DOHH2 (cell line): ENCODE results near the gene OSM.

Experiments
- CTCF ChIP-seq: fragments of 200-600 bp; sonication (generic); IDR thresholded peaks from one replicate; pipeline ENCODE4 v1.5.1; 2014; ENCODE audit warnings: antibody characterized with exemption, mild to moderate bottlenecking, low read depth, low read length; ENCODE audit not compliant: poor library complexity, severe bottlenecking
- EZH2phosphoT487 ChIP-seq: fragments of 200-600 bp; sonication (generic); IDR thresholded peaks from 2 replicates; pipeline ENCODE4 v1.6.1; 2017; ENCODE audit warnings: borderline replicate concordance, mild to moderate bottlenecking, antibody characterized with exemption, low read length, moderate library complexity, mixed read lengths

DNA sequence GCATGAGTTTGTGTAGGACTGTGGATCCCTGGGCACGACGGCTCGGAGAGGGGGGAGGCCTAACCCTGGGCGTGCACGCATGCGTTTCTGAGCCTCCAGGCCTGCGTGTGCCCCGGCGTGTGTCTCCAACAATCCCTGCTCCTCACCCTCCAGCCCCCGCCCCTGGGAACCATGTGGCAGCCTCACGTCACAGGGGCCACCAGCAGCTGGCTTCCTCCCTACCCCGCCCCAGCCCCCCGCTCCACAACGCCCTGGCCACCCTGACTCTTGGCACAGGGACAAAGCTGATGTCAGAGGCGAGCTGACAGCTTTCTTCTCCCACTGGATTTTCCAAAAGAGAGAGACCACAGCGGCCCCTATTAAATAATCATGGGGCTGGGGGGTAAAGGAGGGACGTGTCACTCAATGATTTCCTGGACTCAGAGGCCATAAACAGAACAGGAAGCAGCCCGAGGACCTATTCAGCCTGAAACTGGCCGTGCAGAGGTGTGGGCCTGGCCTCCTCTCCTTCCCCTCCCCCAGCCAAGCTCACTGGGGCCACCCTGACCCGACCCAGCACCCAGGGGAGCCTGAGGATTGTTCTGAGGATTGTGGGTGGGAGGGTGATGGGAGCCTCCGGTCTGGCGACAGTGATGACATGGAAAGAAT, 13.3 kb downstream of the OSM start:
- no peak for TF ChIP-seq CTCF
- TF ChIP-seq EZH2phosphoT487: no peak
